ENCODE measurements around the gene IRF1.
"Not testable (repeated sequence)": the region's sequence is repeated elsewhere in the genome, so short reads cannot be mapped to it uniquely, and the experiment has no call there.

The IRF1 gene

GRCh38 chr5:132490484-132491367 lies at the start of gene IRF1:
Gene IRF1 (minus strand): TSS chr5:132490773. CDS start chr5:132489478, 1,295 bp downstream.
- TF ChIP-seq GATA1 (IDR thresholded peaks at IDR 0.05; ENCODE audit: low read depth, low read length) (no peak), POLR2A (IDR thresholded peaks at IDR 0.05; ENCODE audit: low read length) (peak; percentile 90)
- DNase-seq: peak; percentile 94 to 97

GRCh38 chr5:132540149-132540548 lies 49.6 kb upstream of the IRF1 start:
- no peak for DNase-seq
- TF ChIP-seq POLR2A (IDR thresholded peaks at IDR 0.05; ENCODE audit: low read length): no peak
- TF ChIP-seq GATA1 (IDR thresholded peaks at IDR 0.05; ENCODE audit: low read depth, low read length): no peak

GRCh38 chr5:132539716-132540115 lies 49.1 kb upstream of the IRF1 start:
- TF ChIP-seq GATA1 (IDR thresholded peaks at IDR 0.05; ENCODE audit: low read depth, low read length) (no peak), POLR2A (IDR thresholded peaks at IDR 0.05; ENCODE audit: low read length) (no peak)
- DNase-seq: no peak

- no peak for DNase-seq
These were observed 40.4 kb upstream of the IRF1 start for GRCh38 chr5:132530946-132531345.

GRCh38 chr5:132528866-132529634 lies 38.5 kb upstream of the IRF1 start:
- DNase-seq: peak in 1 of 2 experiments; percentile 16

More at GRCh38 chr5:132530946-132531345, 40.4 kb upstream of the IRF1 start:
- TF ChIP-seq POLR2A (IDR thresholded peaks at IDR 0.05; ENCODE audit: low read length) (no peak), GATA1 (IDR thresholded peaks at IDR 0.05; ENCODE audit: low read depth, low read length) (no peak)

GRCh38 chr5:132528021-132528420 lies 37.4 kb upstream of the IRF1 start:
- TF ChIP-seq GATA1 (IDR thresholded peaks at IDR 0.05; ENCODE audit: low read depth, low read length) (no peak), POLR2A (IDR thresholded peaks at IDR 0.05; ENCODE audit: low read length) (no peak)
- no peak for DNase-seq

More at GRCh38 chr5:132528866-132529634, 38.5 kb upstream of the IRF1 start:
- TF ChIP-seq POLR2A (IDR thresholded peaks at IDR 0.05; ENCODE audit: low read length) (no peak), GATA1 (IDR thresholded peaks at IDR 0.05; ENCODE audit: low read depth, low read length) (no peak)

- TF ChIP-seq GATA1 (IDR thresholded peaks at IDR 0.05; ENCODE audit: low read depth, low read length): no peak
- no peak for TF ChIP-seq POLR2A (IDR thresholded peaks at IDR 0.05; ENCODE audit: low read length)
These were observed 36.5 kb upstream of the IRF1 start for GRCh38 chr5:132526974-132527564.

GRCh38 chr5:132526290-132526973 lies 35.9 kb upstream of the IRF1 start:
- TF ChIP-seq GATA1 (IDR thresholded peaks at IDR 0.05; ENCODE audit: low read depth, low read length) (no peak), POLR2A (IDR thresholded peaks at IDR 0.05; ENCODE audit: low read length) (no peak)
- peak; percentile 59 to 83 for DNase-seq

More at GRCh38 chr5:132526974-132527564, 36.5 kb upstream of the IRF1 start:
- DNase-seq: peak; percentile 66 to 80

- DNase-seq: no peak
- TF ChIP-seq POLR2A (IDR thresholded peaks at IDR 0.05; ENCODE audit: low read length) (no peak), GATA1 (IDR thresholded peaks at IDR 0.05; ENCODE audit: low read depth, low read length) (no peak)
These were observed 34.7 kb upstream of the IRF1 start for GRCh38 chr5:132525299-132525724.

- not testable (repeated sequence) for DNase-seq
These were observed 34.3 kb upstream of the IRF1 start for GRCh38 chr5:132524877-132525276.

- DNase-seq: not testable (repeated sequence)
These were observed 31.5 kb upstream of the IRF1 start for GRCh38 chr5:132522067-132522466.

GRCh38 chr5:132513618-132514336 lies 23.2 kb upstream of the IRF1 start:
- DNase-seq: not testable (repeated sequence)

- no peak for TF ChIP-seq GATA1 (IDR thresholded peaks at IDR 0.05; ENCODE audit: low read depth, low read length)
- TF ChIP-seq POLR2A (IDR thresholded peaks at IDR 0.05; ENCODE audit: low read length): no peak
- no peak for DNase-seq
These were observed 19.5 kb upstream of the IRF1 start for GRCh38 chr5:132510076-132510475.

Data from erythroblast (primary cell).